ENCODE results near the gene SERPINA4. TPM values are rescaled to one million over a fixed set of nuclear protein-coding genes. Genes with fewer than 3 reads are reported as not detected.

SERPINA4 gene
- total and polyA plus RNA-seq, 2 donors (not counting 3 experiments of a cell fraction or from before 2014, with no cell fraction given), result not detected

GRCh38 chr14:94517641-94518257, 43.5 kb upstream of the SERPINA4 start:
- no peak for TF ChIP-seq CTCF (IDR thresholded peaks at IDR 0.05; ENCODE audit: extremely low read depth in 1 of 2, insufficient read depth in 1 of 2, low read depth in 1 of 2, low read length in 2 of 2)
- Histone ChIP-seq H3K4me2 (ENCODE audit: insufficient read depth, low read length) (no peak overlapping the region), H2AFZ (ENCODE audit: low read depth, low read length) (no peak overlapping the region), H4K20me1 (replicated peaks; ENCODE audit: control insufficient read depth, extremely low read depth, insufficient read depth, low read length) (no peaks in the 10 kb centered on the region), H3K4me1 (ENCODE audit: control insufficient read depth, extremely low read depth, insufficient read depth, low read length) (no peaks in the 10 kb centered on the region), H3K9me3 (replicated peaks; ENCODE audit: control insufficient read depth, insufficient read depth, low read length) (no peaks in the 10 kb centered on the region), H3K27me3 (ENCODE audit: control insufficient read depth in 2 of 2, insufficient read depth in 2 of 2, low read length in 2 of 2) (no peaks in the 10 kb centered on the region), H3K27ac (ENCODE audit: insufficient read depth, low read depth, low read length) (no peak overlapping the region), H3K36me3 (ENCODE audit: control insufficient read depth in 2 of 2, extremely low read depth in 1 of 2, insufficient read depth in 2 of 2, low read length in 2 of 2) (no peaks in the 10 kb centered on the region), H3K9me1 (replicated peaks; ENCODE audit: control insufficient read depth, extremely low read depth, insufficient read depth, low read length) (no peaks in the 10 kb centered on the region), H3K9ac (replicated peaks; ENCODE audit: extremely low read depth, insufficient read depth, low read length) (no peak overlapping the region), H3K79me2 (ENCODE audit: control insufficient read depth, insufficient read depth, low read length) (no peaks in the 10 kb centered on the region), H3K4me3 (replicated peaks in 1 of 3; ENCODE audit: insufficient read depth in 1 of 3, low read depth in 1 of 3, low read length in 3 of 3) (no peak overlapping the region)
- no peak for FAIRE-seq
- dilution Hi-C loops (cut with MboI; ENCODE audit: extremely low pct_ligation_motif_present, low sequenced_read_pairs), result no loop called here
- DNase-seq (ENCODE audit: low read depth, low spot score), result no peak
- intact Hi-C loops (cut with micrococcal nuclease), result no loop called here
- ChIA-PET CTCF (no interaction called here), POLR2A (no interaction called here)
- no TSS peak for BruUV-seq (replicated peaks)

- DNase-seq (ENCODE audit: low read depth, low spot score) (no peak), FAIRE-seq (no peak)
- no peaks in the 10 kb centered on the region for H3K27me3 ChIP-seq (ENCODE audit: control insufficient read depth in 2 of 2, insufficient read depth in 2 of 2, low read length in 2 of 2)
- no peak overlapping the region for H3K4me2 ChIP-seq (ENCODE audit: insufficient read depth, low read length)
- dilution Hi-C loops (cut with MboI; ENCODE audit: extremely low pct_ligation_motif_present, low sequenced_read_pairs) (no loop called here), intact Hi-C loops (cut with micrococcal nuclease) (no loop called here)
- CTCF ChIA-PET, result interaction anchor here (1.2 kb wide), 1 partner anchor 27 kb away, joined by 8 read pairs; no protein-coding TSS in a partner anchor
- no peak overlapping the region for H3K27ac ChIP-seq (ENCODE audit: insufficient read depth, low read depth, low read length)
- H3K9ac ChIP-seq (replicated peaks; ENCODE audit: extremely low read depth, insufficient read depth, low read length), result no peak overlapping the region
- no peaks in the 10 kb centered on the region for H3K9me3 ChIP-seq (replicated peaks; ENCODE audit: control insufficient read depth, insufficient read depth, low read length)
- no peaks in the 10 kb centered on the region for H3K9me1 ChIP-seq (replicated peaks; ENCODE audit: control insufficient read depth, extremely low read depth, insufficient read depth, low read length)
- no peaks in the 10 kb centered on the region for H4K20me1 ChIP-seq (replicated peaks; ENCODE audit: control insufficient read depth, extremely low read depth, insufficient read depth, low read length)
- H3K4me1 ChIP-seq (ENCODE audit: control insufficient read depth, extremely low read depth, insufficient read depth, low read length), result no peaks in the 10 kb centered on the region
- POLR2A ChIA-PET, result no interaction called here
- BruUV-seq (replicated peaks), result no TSS peak
- H3K79me2 ChIP-seq (ENCODE audit: control insufficient read depth, insufficient read depth, low read length), result no peaks in the 10 kb centered on the region
- no peak overlapping the region for H2AFZ ChIP-seq (ENCODE audit: low read depth, low read length)
- TF ChIP-seq POLR2A (IDR thresholded peaks at IDR 0.05; ENCODE audit: low read depth, low read length), result no peak
- no peak for TF ChIP-seq CTCF (IDR thresholded peaks at IDR 0.05; ENCODE audit: extremely low read depth in 1 of 2, insufficient read depth in 1 of 2, low read depth in 1 of 2, low read length in 2 of 2)
- no peak for TF ChIP-seq MYC (IDR thresholded peaks at IDR 0.05; ENCODE audit: low read depth, low read length)
- no peak for TF ChIP-seq MAX (IDR thresholded peaks at IDR 0.05; ENCODE audit: insufficient read depth, insufficient read length)
- TF ChIP-seq GATA2 (IDR thresholded peaks at IDR 0.05; ENCODE audit: insufficient read depth, insufficient read length, low read depth, low read length), result no peak
- no peak for TF ChIP-seq POLR2AphosphoS5 (IDR thresholded peaks at IDR 0.05; ENCODE audit: insufficient read depth, low read depth, low read length)
- TF ChIP-seq EZH2 (IDR thresholded peaks at IDR 0.05; ENCODE audit: borderline replicate concordance, low read depth, low read length, severe bottlenecking), result no peak
- no peak for TF ChIP-seq JUN (IDR thresholded peaks at IDR 0.05; ENCODE audit: borderline replicate concordance, insufficient read depth, insufficient read length, low read depth)
- TF ChIP-seq FOS (IDR thresholded peaks at IDR 0.05; ENCODE audit: borderline replicate concordance, insufficient read depth, low read length), result no peak
- H3K4me3 ChIP-seq (replicated peaks in 1 of 3; ENCODE audit: insufficient read depth in 1 of 3, low read depth in 1 of 3, low read length in 3 of 3), result no peak overlapping the region
- no peaks in the 10 kb centered on the region for H3K36me3 ChIP-seq (ENCODE audit: control insufficient read depth in 2 of 2, extremely low read depth in 1 of 2, insufficient read depth in 2 of 2, low read length in 2 of 2)
These were observed 39.7 kb upstream of the SERPINA4 start for GRCh38 chr14:94521375-94522114.

All from endothelial cell of umbilical vein (primary cell).